ENCODE measurements around the gene EIF1AX. TPM values are rescaled to one million over a fixed set of nuclear protein-coding genes. Genes with fewer than 3 reads are reported as not detected.

The EIF1AX gene
- total RNA-seq, 1 donor from 2014 or later, result 60.5 TPM

DNA sequence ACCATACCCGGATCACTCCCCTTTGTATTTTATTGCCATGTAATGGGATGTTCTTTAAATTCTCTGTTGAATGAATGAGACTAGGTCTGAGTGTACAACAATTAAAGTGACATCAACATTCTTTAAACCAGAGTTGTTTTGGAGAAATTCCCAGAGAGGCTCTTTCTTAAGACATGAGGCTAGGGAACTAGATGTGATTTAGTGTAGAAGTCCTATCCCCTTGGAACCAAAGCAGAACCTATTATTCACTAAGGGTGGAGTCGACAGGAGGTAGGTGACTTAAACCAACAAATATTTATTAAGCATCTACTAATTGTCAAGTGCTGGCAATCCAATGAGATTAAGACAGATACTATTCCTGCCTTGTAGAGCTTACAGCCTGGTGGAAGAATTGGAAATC is 1.7 kb downstream of the EIF1AX start:
- Mint-ChIP-seq H3K9me3 (ENCODE audit: low read depth) (no peaks in the 10 kb centered on the region), H3K36me3 (ENCODE audit: low read depth) (peaks cover 3% of the 10 kb centered on the region), H3K4me3 (ENCODE audit: unreplicated experiment) (peak overlapping the region; percentile 84), H3K27ac (ENCODE audit: unreplicated experiment) (no peak overlapping the region), H3K27me3 (ENCODE audit: low read depth) (no peaks in the 10 kb centered on the region), H3K4me1 (ENCODE audit: low read depth) (peaks cover 18% of the 10 kb centered on the region)
- TF ChIP-seq, protein P1, sequence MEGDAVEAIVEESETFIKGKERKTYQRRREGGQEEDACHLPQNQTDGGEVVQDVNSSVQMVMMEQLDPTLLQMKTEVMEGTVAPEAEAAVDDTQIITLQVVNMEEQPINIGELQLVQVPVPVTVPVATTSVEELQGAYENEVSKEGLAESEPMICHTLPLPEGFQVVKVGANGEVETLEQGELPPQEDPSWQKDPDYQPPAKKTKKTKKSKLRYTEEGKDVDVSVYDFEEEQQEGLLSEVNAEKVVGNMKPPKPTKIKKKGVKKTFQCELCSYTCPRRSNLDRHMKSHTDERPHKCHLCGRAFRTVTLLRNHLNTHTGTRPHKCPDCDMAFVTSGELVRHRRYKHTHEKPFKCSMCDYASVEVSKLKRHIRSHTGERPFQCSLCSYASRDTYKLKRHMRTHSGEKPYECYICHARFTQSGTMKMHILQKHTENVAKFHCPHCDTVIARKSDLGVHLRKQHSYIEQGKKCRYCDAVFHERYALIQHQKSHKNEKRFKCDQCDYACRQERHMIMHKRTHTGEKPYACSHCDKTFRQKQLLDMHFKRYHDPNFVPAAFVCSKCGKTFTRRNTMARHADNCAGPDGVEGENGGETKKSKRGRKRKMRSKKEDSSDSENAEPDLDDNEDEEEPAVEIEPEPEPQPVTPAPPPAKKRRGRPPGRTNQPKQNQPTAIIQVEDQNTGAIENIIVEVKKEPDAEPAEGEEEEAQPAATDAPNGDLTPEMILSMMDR (IDR thresholded peaks at IDR 0.05), result no peak
- DNase-seq (ENCODE audit: low spot score), result no peak

DNA sequence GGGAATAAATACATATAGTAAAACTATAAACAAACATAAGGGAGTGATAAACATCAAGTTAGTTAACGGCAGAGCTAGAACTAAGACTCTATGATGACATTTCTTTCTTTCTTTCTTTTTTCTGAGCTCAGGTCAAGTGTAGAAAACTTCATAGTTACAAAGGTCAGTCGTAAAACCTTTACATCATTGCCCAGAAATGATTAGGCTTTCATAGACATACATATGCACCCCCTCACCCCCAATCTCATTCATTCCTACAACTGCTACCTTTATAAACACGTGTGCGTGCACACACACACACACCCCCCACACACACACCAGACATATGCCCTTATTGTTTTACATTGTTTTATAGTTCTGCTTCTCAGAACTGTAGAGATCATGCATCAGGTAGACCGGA is 5.7 kb downstream of the EIF1AX start:
- TF ChIP-seq, protein P1 (IDR thresholded peaks at IDR 0.05), result no peak
- H3K27ac Mint-ChIP-seq (ENCODE audit: unreplicated experiment), result peak overlapping the region; percentile 39
- DNase-seq (ENCODE audit: low spot score), result no peak
- H3K36me3 Mint-ChIP-seq (ENCODE audit: low read depth), result peaks cover 3% of the 10 kb centered on the region
- peaks cover 23% of the 10 kb centered on the region for H3K4me1 Mint-ChIP-seq (ENCODE audit: low read depth)
- H3K9me3 Mint-ChIP-seq (ENCODE audit: low read depth), result no peaks in the 10 kb centered on the region
- no peak overlapping the region for H3K4me3 Mint-ChIP-seq (ENCODE audit: unreplicated experiment)
- H3K27me3 Mint-ChIP-seq (ENCODE audit: low read depth), result no peaks in the 10 kb centered on the region

DNA sequence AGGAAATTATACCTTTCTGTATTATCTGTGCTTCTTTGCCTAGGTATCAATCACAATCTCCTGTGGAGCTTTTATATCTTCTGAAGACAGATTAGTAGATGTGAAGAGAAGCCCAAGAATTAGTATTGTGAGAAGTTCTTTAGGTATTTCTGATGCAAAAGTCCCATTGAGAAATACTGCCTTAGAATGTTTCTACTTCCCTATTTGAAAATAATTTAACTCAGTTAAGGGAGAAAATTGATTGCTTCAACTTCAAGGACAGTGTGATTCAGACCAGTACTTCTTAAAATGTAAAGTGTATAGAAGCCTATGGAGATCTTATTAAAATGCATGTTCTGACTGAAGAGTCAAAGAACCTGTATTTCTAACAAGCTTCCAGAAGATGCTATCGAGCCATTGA is 9.0 kb downstream of the EIF1AX start:
- DNase-seq (ENCODE audit: low spot score), result no peak
- TF ChIP-seq, protein P1 (IDR thresholded peaks at IDR 0.05), result no peak
- no peak overlapping the region for H3K4me3 Mint-ChIP-seq (ENCODE audit: unreplicated experiment)
- peaks cover 14% of the 10 kb centered on the region for H3K4me1 Mint-ChIP-seq (ENCODE audit: low read depth)
- H3K36me3 Mint-ChIP-seq (ENCODE audit: low read depth), result peaks cover 8% of the 10 kb centered on the region
- no peaks in the 10 kb centered on the region for H3K27me3 Mint-ChIP-seq (ENCODE audit: low read depth)
- no peaks in the 10 kb centered on the region for H3K9me3 Mint-ChIP-seq (ENCODE audit: low read depth)
- H3K27ac Mint-ChIP-seq (ENCODE audit: unreplicated experiment), result peak overlapping the region; percentile 5

DNA sequence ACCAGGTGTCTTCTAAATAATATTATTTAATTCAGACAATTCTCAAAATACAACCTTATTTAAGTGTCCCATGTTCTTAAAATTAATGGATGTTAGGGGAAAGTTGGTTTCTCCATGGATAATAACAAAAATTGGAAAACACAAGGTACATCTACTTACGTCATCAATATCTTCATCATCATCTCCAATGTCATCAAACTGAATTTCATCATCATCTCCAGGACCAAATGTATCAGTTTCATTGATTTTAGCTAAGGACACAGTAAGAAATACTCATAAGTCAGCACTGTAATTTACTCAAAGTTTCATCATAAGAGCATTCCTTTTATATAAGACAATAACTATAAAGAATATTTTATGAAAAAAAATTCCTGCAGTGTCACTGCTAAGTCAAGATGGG is 11.3 kb downstream of the EIF1AX start:
- DNase-seq (ENCODE audit: low spot score), result no peak
- Mint-ChIP-seq H3K36me3 (ENCODE audit: low read depth) (peaks cover 4% of the 10 kb centered on the region), H3K27me3 (ENCODE audit: low read depth) (no peaks in the 10 kb centered on the region), H3K9me3 (ENCODE audit: low read depth) (no peaks in the 10 kb centered on the region), H3K4me3 (ENCODE audit: unreplicated experiment) (no peak overlapping the region), H3K27ac (ENCODE audit: unreplicated experiment) (peak overlapping the region; percentile 83), H3K4me1 (ENCODE audit: low read depth) (peaks cover 14% of the 10 kb centered on the region)
- TF ChIP-seq, protein P1 (IDR thresholded peaks at IDR 0.05), result no peak

DNA sequence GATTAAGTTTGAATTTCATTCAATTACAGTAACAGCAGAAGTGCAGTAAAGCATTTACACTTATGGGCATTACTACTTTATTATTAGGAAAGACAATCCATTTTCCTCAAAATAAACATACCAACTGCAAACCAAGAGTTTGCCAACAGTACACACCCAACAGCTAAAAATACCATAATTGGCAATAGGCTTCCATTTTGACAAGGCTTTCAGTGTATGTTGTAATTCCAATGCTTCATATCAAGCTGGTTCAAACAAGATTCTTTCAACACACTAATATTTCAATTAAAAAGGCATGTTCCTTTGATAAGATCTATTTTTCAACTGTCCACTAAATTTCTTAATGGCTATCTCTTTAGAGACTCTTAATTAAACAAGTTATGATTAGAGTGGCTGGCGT is 12.1 kb downstream of the EIF1AX start:
- DNase-seq (ENCODE audit: low spot score), result no peak

More for the DNA sequence above, 12.1 kb downstream of the EIF1AX start:
- Mint-ChIP-seq H3K27ac (ENCODE audit: unreplicated experiment) (peak overlapping the region; percentile 80), H3K36me3 (ENCODE audit: low read depth) (peaks cover 4% of the 10 kb centered on the region), H3K4me1 (ENCODE audit: low read depth) (peaks cover 14% of the 10 kb centered on the region), H3K27me3 (ENCODE audit: low read depth) (no peaks in the 10 kb centered on the region), H3K4me3 (ENCODE audit: unreplicated experiment) (no peak overlapping the region), H3K9me3 (ENCODE audit: low read depth) (no peaks in the 10 kb centered on the region)
- TF ChIP-seq, protein P1 (IDR thresholded peaks at IDR 0.05), result no peak
